ENCODE results near the gene MYO3B.

GRCh38 chr2:170553748-170554147 lies 375.8 kb downstream of the MYO3B start:
- TF ChIP-seq POLR2AphosphoS5 (IDR thresholded peaks at IDR 0.05; ENCODE audit: low read depth, low read length): no peak
- no peak for TF ChIP-seq TAF1 (IDR thresholded peaks at IDR 0.05; ENCODE audit: borderline replicate concordance, insufficient read depth, low read length)
- no peak for TF ChIP-seq SIN3A (IDR thresholded peaks at IDR 0.05; ENCODE audit: borderline replicate concordance, insufficient read depth, low read length)
- TF ChIP-seq, protein P1, sequence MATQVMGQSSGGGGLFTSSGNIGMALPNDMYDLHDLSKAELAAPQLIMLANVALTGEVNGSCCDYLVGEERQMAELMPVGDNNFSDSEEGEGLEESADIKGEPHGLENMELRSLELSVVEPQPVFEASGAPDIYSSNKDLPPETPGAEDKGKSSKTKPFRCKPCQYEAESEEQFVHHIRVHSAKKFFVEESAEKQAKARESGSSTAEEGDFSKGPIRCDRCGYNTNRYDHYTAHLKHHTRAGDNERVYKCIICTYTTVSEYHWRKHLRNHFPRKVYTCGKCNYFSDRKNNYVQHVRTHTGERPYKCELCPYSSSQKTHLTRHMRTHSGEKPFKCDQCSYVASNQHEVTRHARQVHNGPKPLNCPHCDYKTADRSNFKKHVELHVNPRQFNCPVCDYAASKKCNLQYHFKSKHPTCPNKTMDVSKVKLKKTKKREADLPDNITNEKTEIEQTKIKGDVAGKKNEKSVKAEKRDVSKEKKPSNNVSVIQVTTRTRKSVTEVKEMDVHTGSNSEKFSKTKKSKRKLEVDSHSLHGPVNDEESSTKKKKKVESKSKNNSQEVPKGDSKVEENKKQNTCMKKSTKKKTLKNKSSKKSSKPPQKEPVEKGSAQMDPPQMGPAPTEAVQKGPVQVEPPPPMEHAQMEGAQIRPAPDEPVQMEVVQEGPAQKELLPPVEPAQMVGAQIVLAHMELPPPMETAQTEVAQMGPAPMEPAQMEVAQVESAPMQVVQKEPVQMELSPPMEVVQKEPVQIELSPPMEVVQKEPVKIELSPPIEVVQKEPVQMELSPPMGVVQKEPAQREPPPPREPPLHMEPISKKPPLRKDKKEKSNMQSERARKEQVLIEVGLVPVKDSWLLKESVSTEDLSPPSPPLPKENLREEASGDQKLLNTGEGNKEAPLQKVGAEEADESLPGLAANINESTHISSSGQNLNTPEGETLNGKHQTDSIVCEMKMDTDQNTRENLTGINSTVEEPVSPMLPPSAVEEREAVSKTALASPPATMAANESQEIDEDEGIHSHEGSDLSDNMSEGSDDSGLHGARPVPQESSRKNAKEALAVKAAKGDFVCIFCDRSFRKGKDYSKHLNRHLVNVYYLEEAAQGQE (IDR thresholded peaks at IDR 0.05; ENCODE audit: insufficient read depth in 1 of 2, low read depth in 2 of 2, low read length in 2 of 2): no peak
